Mammary epithelial cell (primary cell): Measurements from ENCODE around the gene ADGRV1.

Experiments used
- EZH2 ChIP-seq: IDR thresholded peaks from 2 replicates; pipeline ENCODE4 v1.6.1; 2012; ENCODE audit warnings: low read length, inconsistent platforms, borderline replicate concordance
- TF ChIP-seq, protein P1 (sequence below), 2 donors: IDR thresholded peaks in 1 of 2; conservative IDR thresholded peaks in 1 of 2; 2 replicates each; pipeline ENCODE4 v1.5.1; 2011 to 2012; ENCODE audit warnings: inconsistent platforms in 2 of 2, low read length in 2 of 2, mild to moderate bottlenecking in 2 of 2, control low read depth in 1 of 2, low read depth in 1 of 2; ENCODE audit not compliant: insufficient read depth in 1 of 2; ENCODE audit errors: extremely low read depth in 1 of 2

DNA sequence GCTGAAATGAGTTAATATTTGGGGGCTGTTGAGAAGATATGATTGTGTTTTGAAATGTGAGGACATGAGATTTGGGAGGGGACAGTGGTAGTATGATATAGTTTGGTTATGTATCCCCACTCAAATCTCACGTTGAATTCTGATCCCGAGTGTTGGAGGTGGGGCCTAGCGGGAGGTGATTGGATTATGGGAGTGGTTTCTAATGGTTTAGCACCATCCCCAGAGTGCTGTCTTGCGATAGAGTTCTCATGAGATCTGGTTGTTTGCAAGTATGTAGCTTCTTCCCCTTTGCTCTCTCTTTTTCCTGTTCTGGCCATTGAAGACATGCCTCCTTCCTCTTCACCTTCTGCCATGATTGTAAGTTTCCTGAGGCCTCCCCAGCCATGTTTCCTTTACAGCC, 438.5 kb downstream of the ADGRV1 start:
- TF ChIP-seq, protein P1, sequence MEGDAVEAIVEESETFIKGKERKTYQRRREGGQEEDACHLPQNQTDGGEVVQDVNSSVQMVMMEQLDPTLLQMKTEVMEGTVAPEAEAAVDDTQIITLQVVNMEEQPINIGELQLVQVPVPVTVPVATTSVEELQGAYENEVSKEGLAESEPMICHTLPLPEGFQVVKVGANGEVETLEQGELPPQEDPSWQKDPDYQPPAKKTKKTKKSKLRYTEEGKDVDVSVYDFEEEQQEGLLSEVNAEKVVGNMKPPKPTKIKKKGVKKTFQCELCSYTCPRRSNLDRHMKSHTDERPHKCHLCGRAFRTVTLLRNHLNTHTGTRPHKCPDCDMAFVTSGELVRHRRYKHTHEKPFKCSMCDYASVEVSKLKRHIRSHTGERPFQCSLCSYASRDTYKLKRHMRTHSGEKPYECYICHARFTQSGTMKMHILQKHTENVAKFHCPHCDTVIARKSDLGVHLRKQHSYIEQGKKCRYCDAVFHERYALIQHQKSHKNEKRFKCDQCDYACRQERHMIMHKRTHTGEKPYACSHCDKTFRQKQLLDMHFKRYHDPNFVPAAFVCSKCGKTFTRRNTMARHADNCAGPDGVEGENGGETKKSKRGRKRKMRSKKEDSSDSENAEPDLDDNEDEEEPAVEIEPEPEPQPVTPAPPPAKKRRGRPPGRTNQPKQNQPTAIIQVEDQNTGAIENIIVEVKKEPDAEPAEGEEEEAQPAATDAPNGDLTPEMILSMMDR (conservative IDR thresholded peaks at IDR 0.05 in 1 of 2, IDR thresholded peaks at IDR 0.05 in 1 of 2; ENCODE audit: extremely low read depth in 1 of 2, insufficient read depth in 1 of 2, low read depth in 1 of 2, low read length in 2 of 2), result no peak
- TF ChIP-seq EZH2, result no peak
